Endothelial cell of umbilical vein (primary cell): Measurements from ENCODE around the gene SEC14L6. TPM values are rescaled to one million over a fixed set of nuclear protein-coding genes. Genes with fewer than 3 reads are reported as not detected.

Source experiments
- BruUV-seq: library from RNA; stranded (reverse); fragments of 400-500 nt; replicated peaks from 2 replicates; lab custom pipeline; 2021; lab: Mats Ljungman, UMichigan
- CTCF ChIA-PET: fragments of 300-600, 350-600 bp; sonication (Branson Sonifier 250); formaldehyde crosslinking; loops from one replicate; lab custom pipeline; 2021; ENCODE audit warnings: antibody characterized with exemption, inconsistent platforms; lab: Charles Lee
- POLR2A ChIA-PET: fragments of 300-600, 350-600 bp; sonication (Branson Sonifier 250); formaldehyde crosslinking; loops from one replicate; lab custom pipeline; 2021; ENCODE audit warnings: antibody characterized with exemption, inconsistent platforms; lab: Charles Lee
- DNase-seq: peaks from one replicate; pipeline ENCODE4 v3.0.0-alpha.2; 2011; ENCODE audit warnings: low read depth, low spot score
- FAIRE-seq: peaks from 2 replicates; lab custom pipeline; 2011; peaks lifted over from hg19 to GRCh38; lab: Jason Lieb, UNC
- H2AFZ ChIP-seq: 2 replicates; pipeline ENCODE4 v1.6.0; 2012; ENCODE audit warnings: low read depth, low read length, control low read depth, inconsistent platforms
- H3K27ac ChIP-seq: 2 replicates; pipeline ENCODE4 v1.5.1; 2011; ENCODE audit warnings: low read depth, mild to moderate bottlenecking, control low read depth, low read length, moderate library complexity; ENCODE audit not compliant: insufficient read depth
- H3K27me3 ChIP-seq, 2 experiments: 2 replicates each; pipeline versions ENCODE4 v1.6.0 to v1.6.1; 2011; ENCODE audit warnings: low read length in 2 of 2, mixed read lengths in 1 of 2; ENCODE audit not compliant: control insufficient read depth in 2 of 2, insufficient read depth in 2 of 2
- H3K36me3 ChIP-seq, 2 experiments: 2 replicates in 1 of 2; 3 replicates in 1 of 2; pipeline ENCODE4 v1.5.1; 2011; ENCODE audit warnings: low read length in 2 of 2, mild to moderate bottlenecking in 1 of 2, moderate library complexity in 1 of 2; ENCODE audit not compliant: control insufficient read depth in 2 of 2, insufficient read depth in 2 of 2; ENCODE audit errors: extremely low read depth in 1 of 2
- H3K4me1 ChIP-seq: 3 replicates; pipeline ENCODE4 v1.5.1; 2011; ENCODE audit warnings: mild to moderate bottlenecking, low read length; ENCODE audit not compliant: control insufficient read depth, insufficient read depth; ENCODE audit errors: extremely low read depth
- H3K4me2 ChIP-seq: 2 replicates; pipeline ENCODE4 v1.6.1; 2011; ENCODE audit warnings: low read length, control low read depth, mixed read lengths; ENCODE audit not compliant: insufficient read depth
- H3K4me3 ChIP-seq, 3 experiments: fragments of 200-600 bp in 1 of 3; sonication (generic), shearing (Covaris generic) in 1 of 3; replicated peaks in 1 of 3; 2 replicates each; pipeline ENCODE4 v1.5.1; 2011 to 2016; ENCODE audit warnings: control low read depth in 3 of 3, low read length in 3 of 3, mild to moderate bottlenecking in 2 of 3, inconsistent platforms in 1 of 3, low read depth in 1 of 3, moderate library complexity in 1 of 3; ENCODE audit not compliant: insufficient read depth in 1 of 3
- H3K79me2 ChIP-seq: 2 replicates; pipeline ENCODE4 v1.6.0; 2012; ENCODE audit warnings: low read length, inconsistent platforms; ENCODE audit not compliant: control insufficient read depth, insufficient read depth
- H3K9ac ChIP-seq: replicated peaks from 2 replicates; pipeline ENCODE3; 2011; ENCODE audit warnings: low read length, control low read depth; ENCODE audit not compliant: insufficient read depth; ENCODE audit errors: extremely low read depth
- H3K9me1 ChIP-seq: replicated peaks from 3 replicates; pipeline ENCODE4 v1.6.0; 2011; ENCODE audit warnings: mild to moderate bottlenecking, low read length; ENCODE audit not compliant: control insufficient read depth, insufficient read depth; ENCODE audit errors: extremely low read depth
- H3K9me3 ChIP-seq: replicated peaks from 2 replicates; pipeline ENCODE4 v1.5.1; 2012; ENCODE audit warnings: low read length, inconsistent platforms; ENCODE audit not compliant: control insufficient read depth, insufficient read depth
- H4K20me1 ChIP-seq: replicated peaks from 2 replicates; pipeline ENCODE3; 2011; ENCODE audit warnings: mild to moderate bottlenecking, low read length; ENCODE audit not compliant: control insufficient read depth, insufficient read depth; ENCODE audit errors: extremely low read depth
- CTCF ChIP-seq, 2 donors: IDR thresholded peaks; 1 replicate in 1 of 2; 2 replicates in 1 of 2; pipeline ENCODE4 v1.5.1; 2011; ENCODE audit warnings: low read length in 2 of 2, mild to moderate bottlenecking in 2 of 2, moderate library complexity in 2 of 2, control low read depth in 1 of 2, inconsistent platforms in 1 of 2, low read depth in 1 of 2; ENCODE audit not compliant: insufficient read depth in 1 of 2; ENCODE audit errors: extremely low read depth in 1 of 2
- EZH2 ChIP-seq: IDR thresholded peaks from 2 replicates; pipeline ENCODE4 v1.6.1; 2012; ENCODE audit warnings: borderline replicate concordance, low read depth, mild to moderate bottlenecking, moderate library complexity, low read length, inconsistent platforms; ENCODE audit not compliant: severe bottlenecking
- FOS ChIP-seq: IDR thresholded peaks from 2 replicates; pipeline ENCODE4 v1.6.1; 2011; ENCODE audit warnings: mild to moderate bottlenecking, low read length, moderate library complexity, borderline replicate concordance; ENCODE audit not compliant: insufficient read depth
- GATA2 ChIP-seq: IDR thresholded peaks from 2 replicates; pipeline ENCODE4 v1.7.0; 2011; ENCODE audit warnings: low read depth, mild to moderate bottlenecking, moderate library complexity, mixed read lengths, low read length; ENCODE audit not compliant: insufficient read length, insufficient read depth
- JUN ChIP-seq: IDR thresholded peaks from 2 replicates; pipeline ENCODE4 v1.6.1; 2011; ENCODE audit warnings: borderline replicate concordance, low read depth; ENCODE audit not compliant: insufficient read length, insufficient read depth
- MAX ChIP-seq: IDR thresholded peaks from 2 replicates; pipeline ENCODE4 v1.6.1; 2011; ENCODE audit not compliant: insufficient read depth, insufficient read length
- MYC ChIP-seq: IDR thresholded peaks from one replicate; pipeline ENCODE4 v1.6.1; 2011; ENCODE audit warnings: mild to moderate bottlenecking, low read depth, low read length
- POLR2A ChIP-seq: IDR thresholded peaks from 2 replicates; pipeline ENCODE4 v1.6.1; 2012; ENCODE audit warnings: low read depth, mild to moderate bottlenecking, control low read depth, low read length
- POLR2AphosphoS5 ChIP-seq: IDR thresholded peaks from 2 replicates; pipeline ENCODE4 v1.6.1; 2012; ENCODE audit warnings: low read depth, mild to moderate bottlenecking, control low read depth, low read length, moderate library complexity; ENCODE audit not compliant: insufficient read depth
- dilution Hi-C: fragments of 300-500 bp; cut with MboI; formaldehyde crosslinking; loops from one replicate; pipeline ENCODE4 v1.15.0; 2019; ENCODE audit warnings: low sequenced_read_pairs; ENCODE audit not compliant: extremely low pct_ligation_motif_present
- intact Hi-C: fragments of 100-400 bp; cut with micrococcal nuclease; formaldehyde crosslinking; loops from one replicate; pipeline ENCODE4 v1.10.0; 2022
- polyA plus RNA-seq, 4 experiments: library from polyadenylated mRNA; depleted of rRNA in 3 of 4; stranded (reverse) in 3 of 4; unstranded in 1 of 4; fragments of >200 nt; gene quantifications; 2 replicates each; pipeline versions ENCODE4 v1.2.1 to v1.2.3, GENCODE V29; 2011 to 2012; ENCODE audit warnings: missing spikeins in 1 of 4
- total RNA-seq: library from RNA; stranded (reverse); gene quantifications from 2 replicates; pipeline ENCODE4 v1.2.3, GENCODE V29; 2021

The SEC14L6 gene
- total and polyA plus RNA-seq, 2 donors (not counting 3 experiments of a cell fraction or from before 2014, with no cell fraction given), result 0.04 to 0.15 TPM

- dilution Hi-C loops (no loop called here), intact Hi-C loops (no loop called here)
- no peak overlapping the region for H3K4me3 ChIP-seq
- H3K9ac ChIP-seq, result no peak overlapping the region
- DNase-seq (no peak), FAIRE-seq (peak; percentile 48)
- CTCF ChIA-PET, result interaction anchor here (0.6 to 1.4 kb wide), 3 partner anchors 9 to 246 kb away, joined by 3 read pairs; partner anchors contain the start of gene SEC14L6
- no peak overlapping the region for H3K27ac ChIP-seq
- POLR2A ChIA-PET, result no interaction called here
- TF ChIP-seq EZH2, result no peak
- TF ChIP-seq FOS, result no peak
- TF ChIP-seq JUN, result no peak
- no peak for TF ChIP-seq POLR2AphosphoS5
- no peak for TF ChIP-seq GATA2
- no peak for TF ChIP-seq MAX
- no peak for TF ChIP-seq CTCF (IDR thresholded peaks at IDR 0.05; ENCODE audit: extremely low read depth in 1 of 2, insufficient read depth in 1 of 2, low read depth in 1 of 2, low read length in 2 of 2)
- TF ChIP-seq POLR2A, result no peak
- no peak for TF ChIP-seq MYC
- no peaks in the 10 kb centered on the region for H4K20me1 ChIP-seq
- H3K4me1 ChIP-seq, result no peaks in the 10 kb centered on the region
- H3K9me3 ChIP-seq, result no peaks in the 10 kb centered on the region
- peaks cover 3% of the 10 kb centered on the region in 2 experiments for H3K27me3 ChIP-seq
- no peaks in the 10 kb centered on the region for H3K9me1 ChIP-seq
- no peak overlapping the region for H3K4me2 ChIP-seq
- no peaks in the 10 kb centered on the region for H3K79me2 ChIP-seq
- BruUV-seq, result no TSS peak
- no peaks in the 10 kb centered on the region for H3K36me3 ChIP-seq
- no peak overlapping the region for H2AFZ ChIP-seq
Measured at GRCh38 chr22:30537083-30537731, 9.3 kb downstream of the SEC14L6 start.
